Sigmoid colon (tissue), 4 donors: ENCODE measurements around the gene DHH.

ENCODE experiments used
- POLR2A ChIP-seq, 2 donors: fragments of 450-650 bp; IDR thresholded peaks; one replicate each; pipeline ENCODE4 v1.6.1; 2016; ENCODE audit warnings: antibody characterized with exemption in 2 of 2, mild to moderate bottlenecking in 2 of 2, moderate library complexity in 2 of 2
- POLR2AphosphoS5 ChIP-seq, 4 donors: sonication (generic); formaldehyde crosslinking; IDR thresholded peaks; one replicate each; pipeline ENCODE4 v1.6.1; 2017; ENCODE audit warnings: antibody characterized with exemption in 4 of 4

DNA sequence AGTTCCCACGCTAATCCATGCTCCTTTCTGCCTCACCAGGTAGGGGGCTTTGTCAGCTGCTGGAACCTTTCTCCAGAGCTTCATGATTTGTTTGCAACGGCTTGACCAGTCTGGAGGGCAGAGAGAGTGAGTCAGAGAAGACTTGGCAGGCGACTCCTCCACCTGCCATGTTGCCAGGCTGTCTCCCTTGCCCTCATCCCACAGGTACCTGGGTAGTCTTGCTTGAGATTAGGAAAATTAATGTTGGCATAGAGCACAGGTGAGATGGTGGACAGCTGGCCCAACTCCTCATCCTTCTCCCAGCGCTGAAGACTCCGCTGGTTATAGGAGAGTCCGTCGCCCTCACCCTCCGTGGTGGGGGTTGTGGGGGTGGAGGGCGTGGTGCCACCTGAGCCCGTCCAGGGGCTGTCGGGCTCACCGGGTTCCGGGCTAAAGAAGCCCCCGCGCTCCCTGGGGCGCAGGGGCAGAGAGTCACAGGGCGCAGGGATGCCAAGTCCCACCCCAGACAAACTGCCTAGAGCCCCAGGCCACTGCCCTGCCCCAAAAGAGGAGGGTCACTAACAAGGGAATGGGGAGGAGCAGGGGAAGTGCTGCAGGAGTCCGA is 52.6 kb downstream of the DHH start:
- no peak for TF ChIP-seq POLR2A (IDR thresholded peaks at IDR 0.05)
- no peak for TF ChIP-seq POLR2AphosphoS5 (IDR thresholded peaks at IDR 0.05)
